AML-193 (cell line): ENCODE data around the gene CARD18.
"Not testable (repeated sequence)": the region's sequence is repeated elsewhere in the genome, so short reads cannot be mapped to it uniquely, and the experiment has no call there.

Experiments
- DNase-seq, 2 experiments: peaks; one replicate each; lab custom pipeline; 2025; lab: John Stamatoyannopoulos, UW

CARD18 gene

GRCh38 chr11:105132716-105133511, 6.7 kb downstream of the CARD18 start:
- DNase-seq: no peak

GRCh38 chr11:105130189-105130813, 9.3 kb downstream of the CARD18 start:
- DNase-seq: no peak

GRCh38 chr11:105124756-105125155, 14.8 kb downstream of the CARD18 start:
- DNase-seq: no peak

- DNase-seq: no peak
These were observed 28.2 kb downstream of the CARD18 start for GRCh38 chr11:105111145-105111944.

GRCh38 chr11:105110688-105111030, 28.9 kb downstream of the CARD18 start:
- DNase-seq: no peak

GRCh38 chr11:105109855-105110687, 29.5 kb downstream of the CARD18 start:
- no peak for DNase-seq

GRCh38 chr11:105109321-105109720, 30.2 kb downstream of the CARD18 start:
- no peak for DNase-seq

- DNase-seq: no peak
These were observed 31.3 kb downstream of the CARD18 start for GRCh38 chr11:105108247-105108646.

GRCh38 chr11:105107226-105107825, 32.2 kb downstream of the CARD18 start:
- not testable (repeated sequence) for DNase-seq

- DNase-seq: no peak
These were observed 33.4 kb downstream of the CARD18 start for GRCh38 chr11:105106140-105106539.

- DNase-seq: no peak
These were observed 35.3 kb downstream of the CARD18 start for GRCh38 chr11:105104292-105104691.

GRCh38 chr11:105103336-105103735, 36.2 kb downstream of the CARD18 start:
- DNase-seq: no peak

- not testable (repeated sequence) for DNase-seq
These were observed 37.4 kb downstream of the CARD18 start for GRCh38 chr11:105102079-105102581.

GRCh38 chr11:105100981-105101630, 38.5 kb downstream of the CARD18 start:
- no peak for DNase-seq

GRCh38 chr11:105100206-105100605, 39.4 kb downstream of the CARD18 start:
- no peak for DNase-seq

GRCh38 chr11:105099594-105099993, 40.0 kb downstream of the CARD18 start:
- DNase-seq: not testable (repeated sequence)

GRCh38 chr11:105092256-105093239, 47.0 kb downstream of the CARD18 start:
- peak in 1 of 2 experiments; percentile 6 for DNase-seq
